ENCODE measurements around the gene WBP1L.

- no peak for TF ChIP-seq POLR2A (IDR thresholded peaks at IDR 0.05; ENCODE audit: low read length)
- TF ChIP-seq GATA1 (IDR thresholded peaks at IDR 0.05; ENCODE audit: low read depth, low read length): no peak
These were observed 52.0 kb downstream of the WBP1L start for GRCh38 chr10:102795453-102796406.

Measured in erythroblast (primary cell).